Measurements from ENCODE around the gene DCPS.

DCPS gene

GRCh38 chr11:126263489-126263888, 40.4 kb upstream of the DCPS start:
- no peak for TF ChIP-seq CTCF (IDR thresholded peaks at IDR 0.05; ENCODE audit: extremely low read depth, missing control alignments)
- no peak for DNase-seq (ENCODE audit: low spot score)

- DNase-seq (ENCODE audit: low spot score), result no peak
- TF ChIP-seq CTCF (IDR thresholded peaks at IDR 0.05; ENCODE audit: extremely low read depth, missing control alignments), result no peak
Observed at GRCh38 chr11:126265811-126266210, 38.0 kb upstream of the DCPS start.

- TF ChIP-seq CTCF (IDR thresholded peaks at IDR 0.05; ENCODE audit: extremely low read depth, missing control alignments), result no peak
- DNase-seq (ENCODE audit: low spot score), result no peak
Observed at GRCh38 chr11:126267650-126268049, 36.2 kb upstream of the DCPS start.

- TF ChIP-seq CTCF (IDR thresholded peaks at IDR 0.05; ENCODE audit: extremely low read depth, missing control alignments), result no peak
- no peak for DNase-seq (ENCODE audit: low spot score)
Observed at GRCh38 chr11:126268361-126268707, 35.5 kb upstream of the DCPS start.

- no peak for TF ChIP-seq CTCF (IDR thresholded peaks at IDR 0.05; ENCODE audit: extremely low read depth, missing control alignments)
- DNase-seq (ENCODE audit: low spot score), result peak; percentile 99
Observed at GRCh38 chr11:126268708-126269579, 34.9 kb upstream of the DCPS start, which contains the start of the genes FOXRED1 and SRPRA. TSS of gene FOXRED1 (plus strand) at chr11:126269154. CDS start at chr11:126269207, 53 bp downstream. TSS of gene SRPRA (minus strand) at chr11:126268895. CDS start at chr11:126268804, 91 bp downstream.

- DNase-seq (ENCODE audit: low spot score), result no peak
- TF ChIP-seq CTCF (IDR thresholded peaks at IDR 0.05; ENCODE audit: extremely low read depth, missing control alignments), result no peak
Observed at GRCh38 chr11:126277322-126277721, 26.5 kb upstream of the DCPS start.

GRCh38 chr11:126277780-126278179, 26.1 kb upstream of the DCPS start:
- TF ChIP-seq CTCF (IDR thresholded peaks at IDR 0.05; ENCODE audit: extremely low read depth, missing control alignments), result no peak
- DNase-seq (ENCODE audit: low spot score), result no peak

Data from GM20000 (cell line).